HG03558 (cell line): ENCODE measurements around the gene LRIF1.
"Not testable (repeated sequence)": the region's sequence is repeated elsewhere in the genome, so short reads cannot be mapped to it uniquely, and the experiment has no call there.

Experiments used
- ATAC-seq: cut with Tn5 transposase; IDR thresholded peaks from one replicate; pipeline ENCODE4 v1.9.1; 2021; ENCODE audit warnings: moderate number of reproducible peaks; ENCODE audit not compliant: unreplicated experiment; ENCODE audit errors: extremely low read depth

LRIF1 gene

DNA sequence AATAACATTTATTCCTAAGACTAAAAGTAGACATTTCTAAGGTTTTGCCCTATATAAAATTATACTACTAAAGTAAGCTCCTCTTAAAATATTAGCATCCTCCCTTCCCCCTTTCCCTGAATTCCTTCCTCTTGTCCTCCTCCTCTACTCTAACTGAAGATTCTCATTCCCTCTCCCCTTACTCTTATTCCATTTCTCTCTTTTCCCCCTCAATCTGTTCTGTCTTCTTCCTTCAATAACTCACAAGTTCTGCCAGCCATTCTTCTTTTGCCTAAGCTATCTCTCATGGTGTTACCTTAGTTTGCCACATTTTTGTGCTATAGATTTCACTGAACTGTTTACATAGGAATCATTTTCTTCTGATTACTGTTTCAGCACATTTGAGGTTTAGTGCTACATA is 10.7 kb downstream of the LRIF1 start:
- ATAC-seq, result no peak

DNA sequence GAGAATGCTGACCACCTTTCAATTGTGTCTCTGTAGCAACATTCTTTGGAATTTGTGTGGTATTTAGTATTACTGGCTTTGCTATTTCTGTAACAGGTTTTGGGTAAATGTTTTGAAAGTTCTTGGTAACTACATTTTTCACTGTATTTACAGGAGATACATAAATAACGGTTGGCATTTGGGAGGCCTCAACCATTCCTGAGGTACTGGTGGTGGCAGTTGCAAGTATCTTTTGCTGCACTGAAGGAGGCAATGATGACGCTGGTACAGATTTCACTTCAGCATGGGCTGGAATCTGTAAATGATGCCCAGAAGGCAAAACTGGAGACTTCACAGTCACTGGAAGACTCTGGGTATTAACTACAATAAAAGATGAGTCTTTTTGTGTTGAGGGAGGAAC is 11.7 kb downstream of the LRIF1 start:
- no peak for ATAC-seq

DNA sequence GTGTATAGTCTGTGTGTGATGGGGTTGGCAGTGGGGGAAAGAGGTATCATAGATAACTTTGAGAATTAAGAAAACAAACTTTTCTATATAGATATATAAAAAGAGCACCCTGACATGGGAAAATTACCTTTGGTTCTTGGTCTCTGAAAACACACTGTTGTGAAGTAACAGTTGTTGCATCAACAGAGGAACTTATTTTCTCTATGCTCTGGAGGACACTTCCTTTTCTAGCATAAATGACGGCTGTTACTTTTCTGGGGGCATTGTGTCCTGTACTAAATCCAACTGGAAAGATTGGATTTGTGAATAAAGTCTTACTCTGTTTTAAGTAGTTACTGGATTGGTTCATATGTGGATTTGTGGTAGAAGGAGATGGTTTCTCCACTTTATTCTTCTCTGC is 12.6 kb downstream of the LRIF1 start:
- no peak for ATAC-seq

DNA sequence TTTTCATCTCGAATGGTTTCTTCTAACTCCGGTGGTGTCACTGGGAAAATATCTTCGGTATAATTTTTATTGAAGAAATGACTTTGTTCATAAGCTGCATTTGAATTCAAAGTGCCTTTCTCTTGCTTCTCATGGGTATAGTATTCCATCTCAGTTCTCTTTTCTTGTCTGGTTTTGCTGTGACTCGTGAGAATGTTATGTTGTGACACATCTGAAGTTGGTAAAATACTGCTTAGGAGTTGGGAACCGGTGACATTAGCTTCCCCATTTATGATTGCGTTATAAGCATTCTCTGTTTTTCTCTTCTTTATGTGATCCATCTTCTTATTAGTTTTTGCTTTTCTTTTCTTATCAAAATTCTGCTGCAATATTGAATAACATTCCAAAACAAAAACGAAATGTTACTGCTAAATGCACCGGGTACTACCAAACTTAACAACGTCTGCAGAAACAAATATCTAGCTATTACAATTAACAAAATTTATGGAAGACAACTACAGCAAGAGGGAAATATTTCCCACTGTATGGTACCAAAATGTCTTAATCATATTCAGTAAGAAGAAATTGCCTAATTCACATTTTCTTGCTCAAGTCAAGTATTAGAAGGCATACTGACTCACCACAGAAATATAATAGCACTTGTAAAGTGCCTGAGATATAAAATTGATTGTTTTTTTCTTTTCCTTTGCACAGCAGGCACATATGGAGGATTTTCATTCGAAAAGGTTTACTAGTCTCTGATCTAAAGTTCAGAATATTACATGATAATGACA is 15.5 kb downstream of the LRIF1 start:
- ATAC-seq, result no peak

DNA sequence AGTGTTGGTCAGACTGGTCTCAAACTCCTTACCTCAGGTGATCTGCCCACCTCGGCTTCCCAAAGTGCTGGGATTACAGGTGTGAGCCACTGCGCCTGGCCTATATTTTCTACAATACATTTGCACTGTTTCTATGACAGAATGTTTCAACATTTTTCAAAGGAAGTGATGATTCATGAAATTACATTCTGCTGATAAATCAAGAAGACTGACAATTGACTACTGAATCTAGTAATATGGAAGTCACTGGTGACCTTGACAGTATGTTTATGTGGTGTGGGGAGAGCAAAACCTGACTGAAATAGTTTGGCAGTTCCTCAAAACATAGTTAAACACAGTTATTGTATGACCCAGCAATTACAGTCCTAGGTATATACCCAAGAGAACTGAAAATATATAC is 18.1 kb downstream of the LRIF1 start:
- no peak for ATAC-seq

DNA sequence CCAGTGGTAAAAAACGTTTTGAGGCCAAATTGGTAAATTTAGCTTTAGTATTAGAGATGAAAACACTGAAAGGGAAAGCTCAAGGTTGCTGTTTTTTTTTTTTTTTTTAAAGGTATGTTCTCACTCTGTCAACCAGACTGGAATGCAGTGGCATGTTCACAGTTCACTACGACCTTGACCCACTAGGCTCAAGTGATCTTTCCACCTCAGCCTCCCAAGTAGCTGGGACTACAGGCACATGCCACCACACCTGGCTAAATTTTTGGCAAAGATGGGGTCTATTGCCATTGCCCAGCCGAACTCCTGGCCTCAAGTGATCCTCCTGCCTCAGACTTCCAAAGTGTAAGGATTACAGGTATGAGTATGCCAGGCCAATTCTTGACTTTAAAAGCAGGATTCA is 18.9 kb downstream of the LRIF1 start:
- no peak for ATAC-seq

DNA sequence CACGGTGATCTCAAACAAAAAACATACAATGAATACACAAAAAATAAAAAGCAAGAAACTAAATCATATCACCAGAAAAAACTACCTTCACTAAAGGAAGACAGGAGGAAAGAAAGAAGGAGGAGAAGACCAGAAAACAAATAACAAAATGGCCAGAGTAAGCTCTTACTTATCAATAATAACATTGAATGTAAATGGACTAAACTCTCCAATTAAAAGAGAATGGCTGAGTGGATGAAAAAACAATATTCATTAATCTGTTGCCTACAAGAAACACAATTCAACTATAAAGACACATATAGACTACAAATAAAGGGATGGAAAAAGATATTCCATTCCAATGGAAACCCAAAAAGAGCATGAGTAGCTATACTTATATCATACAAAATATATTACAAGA is 27.2 kb downstream of the LRIF1 start:
- ATAC-seq, result no peak

DNA sequence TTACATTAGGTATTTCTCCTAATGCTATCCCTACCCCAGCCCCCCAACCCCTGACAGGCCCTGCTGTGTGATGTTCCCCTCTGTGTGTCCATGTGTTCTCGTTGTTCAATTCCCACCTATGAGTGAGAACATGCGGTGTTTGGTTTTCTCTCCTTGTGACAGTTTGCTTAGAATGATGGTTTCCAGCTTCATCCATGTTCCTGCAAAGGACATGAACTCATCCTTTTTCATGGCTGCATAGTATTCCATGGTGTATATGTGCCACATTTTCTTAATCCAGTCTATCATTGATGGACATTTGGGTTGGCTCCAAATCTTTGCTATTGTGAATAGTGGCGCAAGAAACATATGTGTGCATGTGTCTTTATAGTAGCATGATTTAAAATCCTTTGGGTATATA is 32.6 kb downstream of the LRIF1 start:
- not testable (repeated sequence) for ATAC-seq

DNA sequence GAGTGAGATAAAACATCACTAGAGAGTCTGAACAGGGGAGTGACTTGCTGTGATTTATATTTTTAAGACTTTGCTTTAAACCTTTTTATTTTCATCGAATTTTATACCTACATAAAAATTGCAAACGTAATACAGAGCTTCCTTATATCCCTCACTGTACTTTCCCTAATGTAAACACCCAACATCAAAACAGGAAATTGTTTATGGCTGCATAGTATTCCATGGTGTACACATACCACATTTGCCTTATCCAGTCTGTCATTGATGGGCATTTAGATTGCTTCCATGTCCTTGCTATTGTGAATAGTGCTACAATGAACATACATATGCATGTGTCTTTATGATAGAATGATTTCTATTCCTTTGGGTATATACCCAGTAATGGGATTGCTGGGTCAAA is 34.8 kb downstream of the LRIF1 start:
- ATAC-seq, result no peak

DNA sequence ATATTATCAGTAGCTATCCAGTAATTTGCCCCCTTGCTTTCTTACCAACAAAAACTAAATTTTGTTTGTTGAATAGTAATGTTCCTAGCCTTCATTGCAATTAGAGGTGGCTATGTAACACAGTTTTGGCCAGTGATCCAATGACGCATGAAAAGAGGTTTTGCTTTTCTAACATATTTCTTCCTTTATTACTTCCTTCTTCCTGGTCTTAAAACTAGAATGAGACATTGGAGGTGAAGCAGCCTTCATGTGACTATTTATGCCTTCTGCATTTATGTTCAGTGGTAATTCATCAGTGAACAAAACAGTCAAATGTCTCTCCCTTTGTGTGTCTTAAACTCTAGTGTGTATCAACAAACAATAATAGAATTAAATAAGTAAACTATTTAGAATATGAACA is 35.5 kb downstream of the LRIF1 start:
- no peak for ATAC-seq

DNA sequence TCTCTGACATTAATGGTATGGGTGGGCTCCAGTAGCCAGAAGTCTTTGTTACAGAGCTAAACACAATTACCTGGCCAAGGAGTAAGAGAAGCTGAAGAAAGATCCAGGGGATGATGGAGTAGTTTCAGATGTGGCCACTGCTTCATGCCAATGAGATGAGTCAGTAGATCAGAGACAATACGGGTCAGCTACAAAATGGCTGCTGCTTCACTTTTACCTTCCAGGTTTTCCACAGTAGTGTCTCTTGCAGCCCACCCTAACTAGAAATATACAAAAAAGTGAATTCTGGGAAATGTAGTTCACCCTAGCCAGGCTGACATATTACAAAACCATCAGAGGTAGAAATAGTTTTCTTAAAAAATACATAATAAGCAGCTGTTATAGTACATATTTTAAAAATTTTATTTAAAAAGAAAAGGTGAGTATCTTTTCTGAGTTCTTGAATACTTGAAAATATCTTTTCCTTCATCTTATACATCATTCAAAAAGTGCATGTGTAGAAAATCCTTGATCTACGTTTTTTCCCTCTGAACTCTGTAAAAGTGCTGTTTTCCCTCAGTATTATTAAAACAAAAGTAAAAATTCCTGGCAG is 36.1 kb downstream of the LRIF1 start:
- no peak for ATAC-seq

DNA sequence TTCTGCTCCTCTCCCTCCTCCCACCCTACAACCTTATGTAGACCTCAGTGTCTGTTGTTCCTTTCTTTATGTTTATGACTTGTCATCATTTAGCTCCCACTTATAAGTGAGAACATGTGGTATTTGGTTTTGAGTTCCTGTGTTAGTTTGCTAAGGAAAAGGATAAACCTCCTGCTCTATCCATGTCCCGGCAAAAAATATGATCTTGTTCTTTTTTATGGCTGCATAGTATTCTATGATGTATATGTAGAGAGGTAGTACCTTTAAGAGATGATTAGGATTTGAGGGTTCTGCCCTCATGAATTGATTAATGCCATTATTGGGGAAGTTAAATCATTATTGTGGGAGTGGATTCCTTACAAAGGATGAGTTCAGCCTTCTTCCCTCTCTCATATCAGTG is 41.8 kb downstream of the LRIF1 start:
- ATAC-seq, result no peak

DNA sequence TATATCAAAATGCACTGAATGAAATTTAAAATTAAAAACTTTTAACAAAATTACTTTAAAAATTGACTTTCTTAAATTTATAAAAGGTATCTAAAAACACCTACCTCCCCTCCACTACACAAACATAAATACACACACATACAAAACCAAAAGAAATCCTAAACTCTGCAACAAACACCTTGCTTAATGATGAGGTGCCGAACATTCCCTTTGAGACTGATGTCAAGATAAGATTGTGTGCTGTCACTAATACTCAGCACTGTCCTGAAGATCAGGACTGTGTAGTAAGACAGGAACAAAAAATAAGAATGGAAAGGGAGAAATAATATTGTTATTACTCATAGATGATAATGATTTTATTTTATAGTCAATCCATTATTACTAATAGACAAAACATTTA is 45.7 kb downstream of the LRIF1 start:
- ATAC-seq, result no peak

DNA sequence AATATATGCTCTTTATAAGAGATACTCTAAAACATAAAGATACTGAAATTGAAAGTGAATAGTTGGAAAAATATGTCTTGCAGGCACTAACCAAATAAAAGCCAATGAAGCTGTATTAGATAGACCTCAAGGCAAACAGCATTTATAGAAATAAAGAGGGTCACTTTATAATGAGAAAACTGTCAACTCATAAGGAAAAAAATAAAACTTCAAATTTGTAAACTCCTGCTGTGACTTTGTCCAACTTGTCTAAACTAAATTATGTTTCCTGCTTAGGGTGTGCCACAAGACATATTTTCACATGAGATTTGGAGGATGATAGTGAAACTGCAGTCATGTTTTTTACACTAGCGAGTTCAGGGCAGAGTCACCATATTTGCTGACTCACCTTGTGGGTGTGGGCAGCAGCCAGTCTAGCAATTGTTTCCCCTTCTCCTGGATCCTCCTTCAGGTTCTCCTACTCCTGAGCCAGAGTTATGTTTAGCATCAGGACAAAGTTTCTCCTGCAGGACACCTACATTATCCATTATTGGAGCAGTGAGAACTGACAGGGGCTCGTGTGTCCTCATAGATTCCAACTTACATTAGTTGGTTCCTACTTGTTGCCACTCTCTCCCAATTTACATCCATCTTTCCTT is 46.9 kb downstream of the LRIF1 start:
- no peak for ATAC-seq

DNA sequence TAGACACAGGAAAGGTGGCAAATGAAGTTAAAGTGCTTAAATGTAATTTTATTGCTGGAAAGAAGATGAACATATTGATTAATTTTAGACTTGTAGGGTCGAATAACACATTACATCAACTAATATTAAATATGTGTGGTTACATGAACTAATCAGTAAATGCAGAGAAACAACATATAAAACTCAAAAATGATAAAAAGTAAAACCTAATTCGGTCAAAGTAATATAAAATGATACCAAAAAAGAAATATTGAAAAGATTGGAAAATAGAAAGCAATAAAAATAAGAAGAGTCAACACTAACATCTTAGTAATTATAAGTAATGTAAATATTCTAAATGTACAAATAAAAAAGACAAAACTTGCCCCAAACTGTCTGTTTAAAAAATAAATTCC is 47.5 kb downstream of the LRIF1 start:
- no peak for ATAC-seq

DNA sequence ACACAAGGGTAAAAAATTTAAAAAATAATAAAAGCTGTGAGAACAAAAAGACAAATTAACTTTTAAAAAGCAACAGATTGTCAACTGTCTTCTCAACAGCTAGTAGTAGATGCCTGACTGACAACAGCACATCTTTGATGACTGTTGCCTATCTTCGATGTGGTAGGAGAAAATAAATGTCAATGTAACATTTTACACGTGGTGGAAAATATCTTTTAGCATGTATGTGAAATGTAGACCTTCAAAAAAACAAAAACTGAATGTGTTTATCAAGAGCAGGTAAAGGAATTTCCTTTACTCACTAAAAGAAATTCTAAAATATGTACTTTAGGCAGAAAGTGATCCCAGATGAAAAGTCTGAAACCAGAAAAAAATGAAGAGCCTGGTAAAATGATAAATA is 47.9 kb downstream of the LRIF1 start:
- no peak for ATAC-seq

DNA sequence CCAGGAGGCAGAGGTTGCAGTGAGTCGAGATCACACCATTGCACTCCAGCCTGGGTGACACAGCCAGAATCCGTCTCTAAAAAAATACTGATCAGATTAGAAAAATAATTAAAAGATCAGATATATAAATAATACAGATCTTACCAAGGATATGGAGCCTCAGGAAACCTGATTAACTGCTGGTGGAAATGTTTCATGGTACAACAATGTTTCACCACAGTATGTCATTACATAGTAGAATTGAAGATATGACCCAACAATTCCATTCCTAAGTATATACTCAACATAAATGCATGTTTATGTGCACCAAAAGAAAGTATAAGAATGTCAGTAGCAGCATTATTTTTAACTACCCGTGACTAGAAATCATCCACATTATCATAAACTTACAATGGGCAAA is 49.0 kb downstream of the LRIF1 start:
- ATAC-seq, result no peak

DNA sequence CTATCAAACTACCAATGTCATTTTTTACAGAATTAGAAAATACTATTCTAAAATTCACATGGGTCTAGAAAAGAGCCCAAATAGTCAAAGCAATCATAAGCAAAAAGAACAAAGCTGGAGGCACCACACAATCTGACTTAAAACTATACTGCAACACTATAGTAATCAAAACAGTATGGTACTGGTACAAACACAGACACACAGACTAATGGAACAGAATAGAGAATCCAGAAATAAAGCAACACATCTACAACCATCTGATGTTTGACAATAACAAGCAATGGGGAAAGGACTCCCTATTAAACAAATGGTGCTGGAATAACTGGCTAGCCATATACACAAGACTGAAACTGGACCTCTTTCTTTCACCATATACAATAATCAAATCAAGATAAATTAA is 50.9 kb downstream of the LRIF1 start:
- ATAC-seq, result no peak

DNA sequence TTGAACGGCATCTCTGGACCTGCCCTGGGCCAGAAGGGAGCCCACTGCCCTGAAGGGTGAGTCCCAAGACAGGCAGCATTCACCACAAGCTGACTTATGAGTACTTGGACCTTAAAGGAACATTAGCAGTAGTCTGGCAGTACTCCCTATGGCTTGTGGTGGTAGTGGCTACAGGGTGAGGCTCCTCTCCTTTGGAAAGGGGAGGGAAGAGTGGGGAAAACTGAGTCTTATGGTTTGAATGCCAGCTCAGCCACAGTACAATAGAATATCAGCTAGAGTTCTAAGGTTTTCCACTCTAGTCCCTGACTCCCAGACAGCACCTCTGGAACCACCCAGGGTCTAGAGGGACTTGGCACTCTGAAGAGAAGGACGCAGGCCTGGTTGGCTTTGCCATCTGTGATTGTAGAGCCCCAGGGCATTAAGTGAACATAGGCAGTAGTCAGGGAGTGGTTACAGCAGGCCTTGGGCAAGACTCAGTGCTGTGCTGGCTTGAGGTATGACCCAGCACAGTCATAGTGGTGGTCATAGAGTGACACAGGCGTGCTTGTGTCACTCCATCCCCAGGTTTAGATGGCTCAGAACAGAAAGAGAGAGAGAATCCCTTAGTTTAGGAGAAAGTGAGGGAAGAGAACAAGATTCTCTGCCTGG is 59.7 kb downstream of the LRIF1 start:
- ATAC-seq, result no peak

DNA sequence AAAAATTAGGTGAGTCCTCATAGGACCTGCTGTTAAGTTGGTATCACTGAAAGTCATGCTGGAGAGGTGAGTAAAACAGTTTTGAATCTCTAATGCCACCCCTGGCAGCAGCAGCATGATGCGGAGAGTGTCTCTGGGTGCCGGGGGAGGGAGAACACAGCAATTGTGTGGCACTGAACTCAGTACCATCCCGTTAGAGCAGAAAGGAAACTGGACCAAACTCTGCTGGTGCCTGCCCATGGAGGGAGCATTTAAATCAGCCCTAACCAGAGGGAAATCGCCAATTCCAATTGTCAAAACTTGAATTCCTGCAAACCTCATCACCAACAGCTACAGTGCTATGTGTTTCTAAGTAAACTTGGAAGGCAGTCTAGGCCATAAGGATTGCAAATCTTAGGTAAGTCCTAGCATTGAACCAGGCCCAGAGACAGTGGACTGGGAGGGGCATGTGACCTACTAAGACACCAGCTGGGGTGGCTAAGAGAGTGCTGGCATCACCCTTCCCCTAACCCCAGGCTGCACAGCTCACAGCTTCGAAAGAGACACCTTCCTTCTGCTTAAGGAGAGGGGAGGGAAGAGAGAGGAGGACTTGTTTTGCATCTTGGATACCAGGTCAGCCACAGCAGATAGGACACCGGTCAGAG is 60.8 kb downstream of the LRIF1 start:
- no peak for ATAC-seq

DNA sequence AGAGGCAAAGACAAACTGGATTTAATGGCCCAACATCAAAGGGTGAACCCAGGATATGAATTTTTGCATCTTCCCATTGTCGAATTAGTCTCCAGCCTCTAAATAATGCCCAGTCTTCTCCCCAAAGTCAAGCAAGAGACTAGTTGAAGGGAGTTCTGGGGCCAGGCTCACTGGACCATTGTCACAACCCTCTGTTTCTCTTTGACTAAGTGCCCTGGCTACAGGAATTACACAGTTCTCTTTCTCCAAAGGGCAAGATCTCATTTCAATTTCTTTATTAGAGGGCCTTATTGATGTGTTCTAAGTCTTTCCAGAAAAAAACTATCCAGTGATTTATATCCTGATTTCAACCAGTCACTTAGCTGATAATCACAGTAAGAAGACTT is 64.3 kb downstream of the LRIF1 start:
- ATAC-seq, result no peak
